ENCODE results near the gene SRRM1. TPM values are rescaled to one million over a fixed set of nuclear protein-coding genes. Genes with fewer than 3 reads are reported as not detected.

Gene SRRM1, protein sequence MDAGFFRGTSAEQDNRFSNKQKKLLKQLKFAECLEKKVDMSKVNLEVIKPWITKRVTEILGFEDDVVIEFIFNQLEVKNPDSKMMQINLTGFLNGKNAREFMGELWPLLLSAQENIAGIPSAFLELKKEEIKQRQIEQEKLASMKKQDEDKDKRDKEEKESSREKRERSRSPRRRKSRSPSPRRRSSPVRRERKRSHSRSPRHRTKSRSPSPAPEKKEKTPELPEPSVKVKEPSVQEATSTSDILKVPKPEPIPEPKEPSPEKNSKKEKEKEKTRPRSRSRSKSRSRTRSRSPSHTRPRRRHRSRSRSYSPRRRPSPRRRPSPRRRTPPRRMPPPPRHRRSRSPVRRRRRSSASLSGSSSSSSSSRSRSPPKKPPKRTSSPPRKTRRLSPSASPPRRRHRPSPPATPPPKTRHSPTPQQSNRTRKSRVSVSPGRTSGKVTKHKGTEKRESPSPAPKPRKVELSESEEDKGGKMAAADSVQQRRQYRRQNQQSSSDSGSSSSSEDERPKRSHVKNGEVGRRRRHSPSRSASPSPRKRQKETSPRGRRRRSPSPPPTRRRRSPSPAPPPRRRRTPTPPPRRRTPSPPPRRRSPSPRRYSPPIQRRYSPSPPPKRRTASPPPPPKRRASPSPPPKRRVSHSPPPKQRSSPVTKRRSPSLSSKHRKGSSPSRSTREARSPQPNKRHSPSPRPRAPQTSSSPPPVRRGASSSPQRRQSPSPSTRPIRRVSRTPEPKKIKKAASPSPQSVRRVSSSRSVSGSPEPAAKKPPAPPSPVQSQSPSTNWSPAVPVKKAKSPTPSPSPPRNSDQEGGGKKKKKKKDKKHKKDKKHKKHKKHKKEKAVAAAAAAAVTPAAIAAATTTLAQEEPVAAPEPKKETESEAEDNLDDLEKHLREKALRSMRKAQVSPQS
- 10 to 100 TPM; 61.6 to 87.6 (median 63.6) TPM for total RNA-seq

GRCh38 chr1:24642481-24643362, at the start of gene SRRM1:
SRRM1 (plus strand) TSS chr1:24643302; CDS start chr1:24643327, 25 bp downstream.
- TF ChIP-seq POLR2A (IDR thresholded peaks at IDR 0.05; ENCODE audit: low read depth) = peak; percentile 99
- TF ChIP-seq EP300 (IDR thresholded peaks at IDR 0.05) = no peak
- TF ChIP-seq, protein P1, sequence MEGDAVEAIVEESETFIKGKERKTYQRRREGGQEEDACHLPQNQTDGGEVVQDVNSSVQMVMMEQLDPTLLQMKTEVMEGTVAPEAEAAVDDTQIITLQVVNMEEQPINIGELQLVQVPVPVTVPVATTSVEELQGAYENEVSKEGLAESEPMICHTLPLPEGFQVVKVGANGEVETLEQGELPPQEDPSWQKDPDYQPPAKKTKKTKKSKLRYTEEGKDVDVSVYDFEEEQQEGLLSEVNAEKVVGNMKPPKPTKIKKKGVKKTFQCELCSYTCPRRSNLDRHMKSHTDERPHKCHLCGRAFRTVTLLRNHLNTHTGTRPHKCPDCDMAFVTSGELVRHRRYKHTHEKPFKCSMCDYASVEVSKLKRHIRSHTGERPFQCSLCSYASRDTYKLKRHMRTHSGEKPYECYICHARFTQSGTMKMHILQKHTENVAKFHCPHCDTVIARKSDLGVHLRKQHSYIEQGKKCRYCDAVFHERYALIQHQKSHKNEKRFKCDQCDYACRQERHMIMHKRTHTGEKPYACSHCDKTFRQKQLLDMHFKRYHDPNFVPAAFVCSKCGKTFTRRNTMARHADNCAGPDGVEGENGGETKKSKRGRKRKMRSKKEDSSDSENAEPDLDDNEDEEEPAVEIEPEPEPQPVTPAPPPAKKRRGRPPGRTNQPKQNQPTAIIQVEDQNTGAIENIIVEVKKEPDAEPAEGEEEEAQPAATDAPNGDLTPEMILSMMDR (IDR thresholded peaks at IDR 0.05) = peak in 1 of 3 experiments; percentile 4
- peak; percentile 100 for TF ChIP-seq POLR2AphosphoS5 (IDR thresholded peaks at IDR 0.05)
- Histone ChIP-seq H3K9me3 (no peaks in the 10 kb centered on the region), H3K27ac (replicated peaks in 1 of 4) (peak within 1 kb of the TSS; percentile 96 to 100 (median 99)), H3K27me3 (no peaks in the 10 kb centered on the region), H3K4me3 (peak within 1 kb of the TSS; percentile 78 to 96 (median 92)), H3K36me3 (peaks cover 0 to 22% (median 20%) of the 10 kb centered on the region in 4 donors), H3K4me1 (peaks cover 24 to 47% (median 39%) of the 10 kb centered on the region in 4 donors)
- intact Hi-C loops (cut with DNase I) = loop anchor here (5.0 kb wide), 1 partner anchor 225 kb away; the partner anchor contains the start of gene NIPAL3
- peak; percentile 100 for DNase-seq (ENCODE audit: extremely low spot score)
- WGBS = under 1% methylated on average over 30 of the region's 95 CpGs

- Histone ChIP-seq H3K27me3 (peaks cover 0 to 36% (median 0%) of the 10 kb centered on the region in 4 donors), H3K4me1 (no peaks in the 10 kb centered on the region), H3K9me3 (no peaks in the 10 kb centered on the region), H3K4me3 (no peak overlapping the region), H3K27ac (replicated peaks in 1 of 4) (no peak overlapping the region), H3K36me3 (no peaks in the 10 kb centered on the region)
- intact Hi-C loops (cut with DNase I) = no loop called here
- TF ChIP-seq EP300 (IDR thresholded peaks at IDR 0.05) = no peak
- no peak for TF ChIP-seq POLR2A (IDR thresholded peaks at IDR 0.05; ENCODE audit: low read depth)
- TF ChIP-seq, protein P1 (IDR thresholded peaks at IDR 0.05) = no peak
- TF ChIP-seq POLR2AphosphoS5 (IDR thresholded peaks at IDR 0.05) = no peak
- 79% methylated on average over 3 of the region's 3 CpGs for WGBS
- DNase-seq (ENCODE audit: extremely low spot score) = no peak
Observed at GRCh38 chr1:24594328-24594598, 48.8 kb upstream of the SRRM1 start.

GRCh38 chr1:24596401-24596880, 46.7 kb upstream of the SRRM1 start:
- TF ChIP-seq, protein P1 (IDR thresholded peaks at IDR 0.05) = no peak
- TF ChIP-seq POLR2A (IDR thresholded peaks at IDR 0.05; ENCODE audit: low read depth) = no peak
- TF ChIP-seq EP300 (IDR thresholded peaks at IDR 0.05) = no peak
- no peak for TF ChIP-seq POLR2AphosphoS5 (IDR thresholded peaks at IDR 0.05)
- Histone ChIP-seq H3K36me3 (no peaks in the 10 kb centered on the region), H3K9me3 (no peaks in the 10 kb centered on the region), H3K4me3 (no peak overlapping the region), H3K27me3 (peaks cover 0 to 49% (median 0%) of the 10 kb centered on the region in 4 donors), H3K27ac (replicated peaks in 1 of 4) (no peak overlapping the region), H3K4me1 (no peaks in the 10 kb centered on the region)
- WGBS = 77% methylated on average over 9 of the region's 9 CpGs
- no peak for DNase-seq (ENCODE audit: extremely low spot score)
- intact Hi-C loops (cut with DNase I) = no loop called here

DNA sequence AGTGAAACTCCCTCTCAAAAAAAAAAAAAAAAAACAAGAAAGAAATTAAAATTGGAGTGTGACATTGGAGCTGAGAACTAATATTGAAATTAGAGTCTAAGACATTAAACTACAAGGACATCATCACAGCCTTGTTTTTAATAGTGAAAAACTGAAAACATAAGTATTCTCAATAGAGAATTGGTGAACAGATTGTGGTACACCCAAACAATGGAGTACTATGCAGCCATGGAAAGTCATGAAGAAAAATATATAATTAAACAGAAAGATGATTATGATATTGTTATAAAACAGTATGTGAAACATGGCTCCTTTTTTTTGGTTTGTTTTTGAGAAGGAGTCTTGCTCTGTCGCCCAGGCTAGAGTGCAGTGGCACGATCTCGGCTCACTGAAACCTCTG, 43.8 kb upstream of the SRRM1 start:
- intact Hi-C loops (cut with DNase I) = no loop called here
- no peaks in the 10 kb centered on the region for H3K4me1 ChIP-seq
- peaks cover 0 to 39% (median 0%) of the 10 kb centered on the region in 4 donors for H3K27me3 ChIP-seq
- H3K9me3 ChIP-seq = no peaks in the 10 kb centered on the region
- no peak overlapping the region for H3K4me3 ChIP-seq
- no peaks in the 10 kb centered on the region for H3K36me3 ChIP-seq
- DNase-seq (ENCODE audit: extremely low spot score) = no peak
- TF ChIP-seq POLR2AphosphoS5 (IDR thresholded peaks at IDR 0.05) (no peak), EP300 (IDR thresholded peaks at IDR 0.05) (no peak), POLR2A (IDR thresholded peaks at IDR 0.05; ENCODE audit: low read depth) (no peak)
- TF ChIP-seq, protein P1 (IDR thresholded peaks at IDR 0.05) = no peak
- H3K27ac ChIP-seq (replicated peaks in 1 of 4) = no peak overlapping the region
- WGBS = 97% methylated on average over 3 of the region's 3 CpGs

Measured in esophagus muscularis mucosa (tissue), 4 donors.